ENCODE data around the gene HLA-DPA1.
A peak's percentile ranks its signal among the peaks of the same experiment; 100 is the strongest.

The HLA-DPA1 gene

DNA sequence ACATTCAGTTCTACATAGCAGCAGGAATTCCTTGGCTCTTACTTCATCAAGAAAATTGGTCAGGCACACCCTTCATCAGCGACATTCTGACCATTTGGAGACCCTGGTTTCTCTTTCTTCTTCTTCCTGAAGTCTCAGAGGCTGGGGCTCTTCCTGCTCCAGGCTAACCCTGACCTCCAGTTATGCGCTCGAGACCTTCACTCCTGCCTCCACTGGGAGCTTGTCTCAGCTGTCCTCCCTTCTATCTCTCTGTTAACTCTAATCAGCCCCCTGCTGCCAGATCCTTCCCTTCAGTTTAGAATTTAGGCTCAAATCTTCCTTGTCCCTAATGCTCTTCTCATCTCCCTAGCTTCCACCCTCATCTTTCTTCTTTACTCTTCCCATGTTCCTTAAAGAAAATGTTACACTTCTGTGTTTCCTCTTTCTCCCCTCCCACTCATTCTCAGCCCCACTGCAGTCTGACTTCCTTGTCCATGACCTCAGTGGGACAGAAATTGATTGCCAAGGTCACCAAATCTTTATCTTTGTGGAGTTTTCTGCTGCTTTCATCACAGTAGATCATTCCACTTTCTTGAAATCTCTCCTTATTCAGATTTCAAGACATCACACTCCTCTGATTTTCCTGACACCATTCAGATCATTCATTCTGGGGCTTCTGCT lies 55.6 kb downstream of the HLA-DPA1 start:
- no peak for DNase-seq (ENCODE audit: low read depth in 3 of 3)

DNA sequence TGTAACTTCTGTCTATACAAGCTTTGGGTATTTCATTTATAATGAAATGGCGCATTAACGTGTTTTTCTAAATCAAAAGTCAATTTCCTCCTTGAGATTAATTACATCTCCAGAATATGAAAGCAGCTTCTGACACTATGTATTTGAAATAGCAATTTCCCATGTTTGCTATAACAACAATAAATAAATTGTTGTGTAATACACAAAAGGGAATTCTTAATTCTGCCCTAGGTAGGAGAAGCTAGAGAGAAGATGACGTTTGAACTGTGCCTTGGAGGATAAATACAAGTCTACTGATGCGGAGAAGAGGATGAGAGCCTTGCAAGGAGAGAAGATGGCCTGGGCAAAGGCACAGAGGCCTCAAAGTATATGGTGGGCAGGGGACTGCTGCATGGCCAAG lies 56.4 kb downstream of the HLA-DPA1 start:
- DNase-seq (ENCODE audit: low read depth in 3 of 3) = no peak

DNA sequence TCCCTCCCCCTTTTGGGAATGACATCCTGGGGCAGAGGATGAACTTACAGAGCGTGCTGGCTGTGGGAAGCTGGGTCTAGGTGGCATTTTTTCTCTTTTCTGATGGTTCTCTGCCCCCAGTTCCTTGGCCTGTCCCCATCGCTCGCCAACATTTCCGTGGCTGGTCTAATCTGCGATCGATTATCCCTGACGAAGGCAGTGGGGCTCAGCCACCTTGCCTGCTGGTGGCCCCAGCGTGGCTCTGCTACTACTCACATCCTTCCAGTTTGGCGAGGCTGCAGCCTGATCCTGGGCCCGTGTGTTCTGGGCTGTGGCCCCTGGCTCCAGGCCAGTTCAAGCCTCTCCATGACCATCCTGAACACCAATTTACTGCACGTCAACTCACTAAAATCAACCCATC lies 57.7 kb downstream of the HLA-DPA1 start:
- no peak for DNase-seq (ENCODE audit: low read depth in 3 of 3)

DNA sequence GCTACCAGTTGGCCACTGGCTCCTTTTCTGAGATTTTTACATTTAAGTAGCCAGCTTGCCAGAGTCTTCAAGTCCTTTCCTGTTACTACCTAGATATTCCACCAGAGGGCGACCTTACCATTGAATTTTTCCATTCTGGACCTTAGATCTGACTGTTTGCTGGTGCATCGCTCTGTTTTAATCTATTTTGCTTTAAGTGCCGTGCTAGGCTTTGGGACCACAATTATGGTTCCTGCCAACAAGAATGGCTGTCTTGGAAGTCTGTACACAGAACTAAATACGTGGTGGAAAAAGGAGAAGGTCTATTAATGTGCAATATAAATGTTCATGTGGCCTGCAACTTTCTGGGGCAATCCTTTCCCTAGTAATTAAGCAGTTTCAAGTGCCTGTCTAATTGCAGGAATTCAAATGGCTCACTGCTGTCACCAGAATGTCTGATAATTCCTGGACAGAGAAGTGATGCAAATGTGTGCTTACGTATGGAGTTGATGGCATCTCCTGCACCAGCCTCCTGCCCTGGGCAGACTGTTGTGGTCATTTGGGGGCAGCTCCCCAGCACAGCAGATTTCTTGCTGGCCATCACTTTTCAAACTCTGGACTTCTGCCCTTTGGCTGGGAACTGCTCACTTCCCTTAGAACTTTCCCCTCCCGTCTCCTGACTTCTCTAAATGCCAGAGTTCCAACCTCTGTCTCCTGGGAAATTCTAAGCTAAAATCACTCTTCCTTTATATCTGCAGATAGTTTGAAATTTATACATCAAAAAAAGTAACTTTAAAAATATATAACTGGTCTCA lies 58.4 kb downstream of the HLA-DPA1 start:
- DNase-seq (ENCODE audit: low read depth in 3 of 3) = peak in 1 of 3 experiments; percentile 38
